Transverse colon (tissue), 4 donors: Measurements from ENCODE around the gene MGLL.

Source experiments
- EP300 ChIP-seq: sonication (generic); formaldehyde crosslinking; IDR thresholded peaks from one replicate; pipeline ENCODE4 v1.6.1; 2017; ENCODE audit warnings: antibody characterized with exemption, low read depth
- POLR2A ChIP-seq: fragments of 450-650 bp; IDR thresholded peaks from one replicate; pipeline ENCODE4 v1.6.1; 2016; ENCODE audit warnings: antibody characterized with exemption, mild to moderate bottlenecking, moderate library complexity
- POLR2AphosphoS5 ChIP-seq, 3 donors: sonication (generic); formaldehyde crosslinking; IDR thresholded peaks; one replicate each; pipeline ENCODE4 v1.6.1; 2016; ENCODE audit warnings: antibody characterized with exemption in 3 of 3
- TF ChIP-seq, protein P1 (sequence below), 5 experiments: fragments of 200-600 bp in 3 of 5; fragments of 450-650 bp in 2 of 5; sonication (generic) in 3 of 5; IDR thresholded peaks; 1 replicate in 2 of 5; 2 replicates in 3 of 5; pipeline ENCODE4 v1.5.1; 2016 to 2017; ENCODE audit warnings: antibody characterized with exemption in 5 of 5, inconsistent platforms in 3 of 5, mild to moderate bottlenecking in 2 of 5, moderate library complexity in 1 of 5

DNA sequence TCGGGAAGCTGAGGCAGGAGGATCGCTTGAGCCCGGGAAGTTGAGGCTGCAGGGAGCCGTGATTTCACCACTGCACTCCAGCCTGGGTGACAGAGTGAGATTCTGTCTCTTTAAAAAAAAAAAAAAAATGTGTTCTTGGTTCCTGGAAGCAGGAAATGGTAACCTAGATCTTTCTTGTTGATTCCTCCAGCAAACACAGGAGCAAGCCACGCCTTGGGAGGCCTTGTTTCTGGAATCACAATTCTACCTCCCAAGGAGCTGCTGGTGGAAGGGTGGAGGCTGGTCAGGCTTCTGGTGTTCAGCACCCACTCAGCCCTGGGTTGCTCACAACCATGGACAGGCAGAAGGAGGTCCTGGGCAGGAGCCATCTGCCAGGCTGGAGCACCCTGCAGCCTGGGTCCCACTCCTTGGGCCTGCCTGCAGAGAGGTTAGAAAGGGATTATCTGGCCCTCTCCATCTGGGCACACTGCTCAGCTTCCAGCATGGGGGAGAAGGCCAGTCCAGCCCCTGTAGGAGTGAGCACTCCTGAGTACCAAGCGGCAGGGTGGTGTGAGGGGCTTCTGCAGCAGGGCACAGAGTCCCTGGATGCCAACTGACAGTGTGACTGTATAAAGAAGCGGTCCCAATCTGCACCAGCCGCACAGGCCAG is 84.0 kb downstream of the MGLL start:
- TF ChIP-seq POLR2AphosphoS5 (IDR thresholded peaks at IDR 0.05) (peak in 1 of 3 donors; percentile 28), POLR2A (peak; percentile 12), EP300 (no peak)
- TF ChIP-seq, protein P1, sequence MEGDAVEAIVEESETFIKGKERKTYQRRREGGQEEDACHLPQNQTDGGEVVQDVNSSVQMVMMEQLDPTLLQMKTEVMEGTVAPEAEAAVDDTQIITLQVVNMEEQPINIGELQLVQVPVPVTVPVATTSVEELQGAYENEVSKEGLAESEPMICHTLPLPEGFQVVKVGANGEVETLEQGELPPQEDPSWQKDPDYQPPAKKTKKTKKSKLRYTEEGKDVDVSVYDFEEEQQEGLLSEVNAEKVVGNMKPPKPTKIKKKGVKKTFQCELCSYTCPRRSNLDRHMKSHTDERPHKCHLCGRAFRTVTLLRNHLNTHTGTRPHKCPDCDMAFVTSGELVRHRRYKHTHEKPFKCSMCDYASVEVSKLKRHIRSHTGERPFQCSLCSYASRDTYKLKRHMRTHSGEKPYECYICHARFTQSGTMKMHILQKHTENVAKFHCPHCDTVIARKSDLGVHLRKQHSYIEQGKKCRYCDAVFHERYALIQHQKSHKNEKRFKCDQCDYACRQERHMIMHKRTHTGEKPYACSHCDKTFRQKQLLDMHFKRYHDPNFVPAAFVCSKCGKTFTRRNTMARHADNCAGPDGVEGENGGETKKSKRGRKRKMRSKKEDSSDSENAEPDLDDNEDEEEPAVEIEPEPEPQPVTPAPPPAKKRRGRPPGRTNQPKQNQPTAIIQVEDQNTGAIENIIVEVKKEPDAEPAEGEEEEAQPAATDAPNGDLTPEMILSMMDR (IDR thresholded peaks at IDR 0.05) = no peak
